Loucy (cell line): Measurements from ENCODE around the gene FGGY.
"Not testable (repeated sequence)": the region's sequence is repeated elsewhere in the genome, so short reads cannot be mapped to it uniquely, and the experiment has no call there.

Experiments
- H2AFZ ChIP-seq: fragments of 200-600 bp; sonication (generic); 2 replicates; pipeline ENCODE4 v1.6.0; 2016; ENCODE audit warnings: antibody characterized with exemption, mild to moderate bottlenecking, low read length, moderate library complexity
- H3F3A ChIP-seq: fragments of 200-600 bp; 2 replicates; pipeline ENCODE4 v1.6.0; 2016; ENCODE audit warnings: antibody characterized with exemption, low read depth, mild to moderate bottlenecking
- H3K27me3 ChIP-seq: fragments of 200-600 bp; sonication (generic); 2 replicates; pipeline ENCODE4 v1.6.1; 2014; ENCODE audit warnings: low read length, mild to moderate bottlenecking; ENCODE audit not compliant: insufficient read depth, poor library complexity, severe bottlenecking
- H3K36me3 ChIP-seq: fragments of 200-600 bp; sonication (generic); 2 replicates; pipeline ENCODE4 v1.6.1; 2016; ENCODE audit warnings: low read length; ENCODE audit not compliant: insufficient read depth
- H3K4me1 ChIP-seq: fragments of 200-600 bp; sonication (generic); 2 replicates; pipeline ENCODE4 v1.5.1; 2014; ENCODE audit warnings: low read length, mild to moderate bottlenecking; ENCODE audit not compliant: insufficient read depth, poor library complexity, severe bottlenecking
- H3K4me2 ChIP-seq: fragments of 200-600 bp; sonication (generic); 2 replicates; pipeline ENCODE4 v1.6.0; 2014; ENCODE audit warnings: antibody characterized with exemption, low read length, low read depth, mild to moderate bottlenecking; ENCODE audit not compliant: poor library complexity, severe bottlenecking
- H3K4me3 ChIP-seq: fragments of 200-600 bp; sonication (generic); 2 replicates; pipeline ENCODE4 v1.5.1; 2014; ENCODE audit warnings: low read length, mild to moderate bottlenecking, mixed read lengths; ENCODE audit not compliant: poor library complexity, severe bottlenecking
- H3K79me2 ChIP-seq: fragments of 200-600 bp; sonication (generic); 2 replicates; pipeline ENCODE4 v1.6.1; 2014; ENCODE audit warnings: low read length; ENCODE audit not compliant: insufficient read depth
- H3K9ac ChIP-seq: fragments of 200-600 bp; sonication (generic); 2 replicates; pipeline ENCODE4 v1.6.0; 2014; ENCODE audit warnings: mild to moderate bottlenecking, low read depth, low read length, moderate library complexity; ENCODE audit not compliant: poor library complexity, severe bottlenecking
- H3K9me2 ChIP-seq: fragments of 200-600 bp; sonication (generic); replicated peaks from 2 replicates; pipeline ENCODE4 v1.6.1; 2016; ENCODE audit warnings: low read depth, low read length, mixed read lengths
- H3K9me3 ChIP-seq: fragments of 200-600 bp; sonication (generic); 2 replicates; pipeline ENCODE4 v1.6.1; 2014; ENCODE audit warnings: mild to moderate bottlenecking, antibody characterized with exemption, low read length, low read depth; ENCODE audit not compliant: insufficient read depth
- H4K20me1 ChIP-seq: fragments of 200-600 bp; sonication (generic); 2 replicates; pipeline ENCODE4 v1.6.0; 2014; ENCODE audit warnings: antibody characterized with exemption, low read length, mild to moderate bottlenecking; ENCODE audit not compliant: insufficient read depth, poor library complexity, severe bottlenecking
- EZH2phosphoT487 ChIP-seq: fragments of 200-600 bp; IDR thresholded peaks from 2 replicates; pipeline ENCODE4 v1.6.1; 2018; ENCODE audit warnings: antibody characterized with exemption, mild to moderate bottlenecking, moderate library complexity, borderline replicate concordance
- TF ChIP-seq, protein P1 (sequence below): fragments of 200-600 bp; sonication (generic); conservative IDR thresholded peaks from 2 replicates; pipeline ENCODE4 v1.5.1; 2014; ENCODE audit warnings: mild to moderate bottlenecking, antibody characterized with exemption, low read length

FGGY gene, protein sequence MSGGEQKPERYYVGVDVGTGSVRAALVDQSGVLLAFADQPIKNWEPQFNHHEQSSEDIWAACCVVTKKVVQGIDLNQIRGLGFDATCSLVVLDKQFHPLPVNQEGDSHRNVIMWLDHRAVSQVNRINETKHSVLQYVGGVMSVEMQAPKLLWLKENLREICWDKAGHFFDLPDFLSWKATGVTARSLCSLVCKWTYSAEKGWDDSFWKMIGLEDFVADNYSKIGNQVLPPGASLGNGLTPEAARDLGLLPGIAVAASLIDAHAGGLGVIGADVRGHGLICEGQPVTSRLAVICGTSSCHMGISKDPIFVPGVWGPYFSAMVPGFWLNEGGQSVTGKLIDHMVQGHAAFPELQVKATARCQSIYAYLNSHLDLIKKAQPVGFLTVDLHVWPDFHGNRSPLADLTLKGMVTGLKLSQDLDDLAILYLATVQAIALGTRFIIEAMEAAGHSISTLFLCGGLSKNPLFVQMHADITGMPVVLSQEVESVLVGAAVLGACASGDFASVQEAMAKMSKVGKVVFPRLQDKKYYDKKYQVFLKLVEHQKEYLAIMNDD

DNA sequence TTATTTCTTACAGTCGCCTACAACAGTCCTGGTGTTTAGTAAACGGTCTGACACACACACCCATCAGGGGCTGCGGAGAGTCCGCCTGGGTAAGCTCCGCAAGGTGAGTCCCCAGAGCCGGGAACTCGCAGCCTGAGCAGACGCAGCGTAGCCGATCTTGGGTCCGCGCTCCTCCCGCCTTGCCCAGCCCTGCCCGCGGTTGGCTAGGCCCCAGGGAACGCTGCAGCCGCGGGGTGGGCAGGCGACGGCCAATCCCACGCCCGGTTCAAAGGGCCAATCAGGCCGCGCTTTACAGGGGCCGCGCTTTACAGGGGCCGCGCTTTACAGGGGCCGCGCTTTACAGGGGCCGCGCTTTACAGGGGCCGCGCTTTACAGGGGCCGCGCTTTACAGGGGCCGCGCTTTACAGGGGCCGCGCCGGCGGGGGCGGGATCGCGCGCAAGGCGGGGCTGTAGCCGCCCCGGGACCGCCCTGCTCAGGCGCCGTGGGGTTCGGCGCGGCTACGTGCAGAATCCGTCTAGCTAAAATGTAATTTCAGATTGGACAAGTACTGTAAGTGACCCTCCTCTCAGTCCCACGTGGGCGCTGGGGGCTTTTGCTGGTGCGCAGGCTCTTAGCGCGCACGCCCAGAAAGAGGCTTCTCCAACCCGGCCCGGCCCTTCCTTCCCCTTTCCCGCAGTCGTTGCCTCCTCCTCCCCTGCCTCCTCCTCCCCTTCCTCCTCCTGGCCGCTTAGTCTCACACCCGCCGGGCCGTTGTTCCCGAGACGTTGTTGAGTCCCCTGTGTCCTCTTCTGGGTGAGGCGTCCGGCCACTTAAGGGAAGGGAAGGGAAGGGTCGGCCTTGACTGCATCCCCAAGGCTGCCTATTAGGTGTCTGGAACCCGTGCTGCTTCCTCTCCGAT, at the start of gene FGGY:
Gene FGGY (plus strand): TSS at position 737 of the 899 bp plus-strand sequence. CDS start 24,456 bp downstream, outside the sequence.
- Histone ChIP-seq H3K9me3 (no peaks in the 10 kb centered on the region), H3K36me3 (no peaks in the 10 kb centered on the region), H3K79me2 (peaks cover 18% of the 10 kb centered on the region), H3K27me3 (no peaks in the 10 kb centered on the region), H3K9ac (peak within 1 kb of the TSS; percentile 90), H3K4me3 (peak within 1 kb of the TSS; percentile 81), H3F3A (peaks cover 5% of the 10 kb centered on the region; the same call in 1 of the 2 replicates), H3K4me1 (peaks cover 31% of the 10 kb centered on the region), H3K4me2 (peak within 1 kb of the TSS; percentile 70), H3K9me2 (no peaks in the 10 kb centered on the region), H2AFZ (peak within 1 kb of the TSS; percentile 75), H4K20me1 (no peaks in the 10 kb centered on the region)
- TF ChIP-seq EZH2phosphoT487 = no peak
- TF ChIP-seq, protein P1, sequence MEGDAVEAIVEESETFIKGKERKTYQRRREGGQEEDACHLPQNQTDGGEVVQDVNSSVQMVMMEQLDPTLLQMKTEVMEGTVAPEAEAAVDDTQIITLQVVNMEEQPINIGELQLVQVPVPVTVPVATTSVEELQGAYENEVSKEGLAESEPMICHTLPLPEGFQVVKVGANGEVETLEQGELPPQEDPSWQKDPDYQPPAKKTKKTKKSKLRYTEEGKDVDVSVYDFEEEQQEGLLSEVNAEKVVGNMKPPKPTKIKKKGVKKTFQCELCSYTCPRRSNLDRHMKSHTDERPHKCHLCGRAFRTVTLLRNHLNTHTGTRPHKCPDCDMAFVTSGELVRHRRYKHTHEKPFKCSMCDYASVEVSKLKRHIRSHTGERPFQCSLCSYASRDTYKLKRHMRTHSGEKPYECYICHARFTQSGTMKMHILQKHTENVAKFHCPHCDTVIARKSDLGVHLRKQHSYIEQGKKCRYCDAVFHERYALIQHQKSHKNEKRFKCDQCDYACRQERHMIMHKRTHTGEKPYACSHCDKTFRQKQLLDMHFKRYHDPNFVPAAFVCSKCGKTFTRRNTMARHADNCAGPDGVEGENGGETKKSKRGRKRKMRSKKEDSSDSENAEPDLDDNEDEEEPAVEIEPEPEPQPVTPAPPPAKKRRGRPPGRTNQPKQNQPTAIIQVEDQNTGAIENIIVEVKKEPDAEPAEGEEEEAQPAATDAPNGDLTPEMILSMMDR = no peak

DNA sequence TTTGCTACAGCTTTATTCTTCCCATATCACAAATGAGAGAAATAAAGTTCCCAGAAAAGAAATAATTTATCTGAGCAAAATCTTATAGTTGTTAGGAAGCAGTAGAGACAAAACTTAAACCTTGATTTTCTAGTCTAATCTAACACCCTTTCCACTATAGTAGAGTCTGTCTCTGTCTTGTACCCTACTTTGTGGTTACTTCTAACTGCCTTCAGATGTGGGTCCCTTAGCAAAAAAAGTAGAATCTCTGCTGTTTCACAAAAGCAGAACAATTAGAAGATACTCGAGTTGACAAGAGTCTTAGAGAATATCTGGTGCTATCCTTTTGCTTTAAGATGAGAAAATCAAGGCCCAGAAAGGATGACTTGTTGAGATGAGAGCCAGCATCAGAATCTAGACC, 48.1 kb upstream of the FGGY start:
- H3K27me3 ChIP-seq = no peaks in the 10 kb centered on the region
- H3K4me1 ChIP-seq = no peaks in the 10 kb centered on the region
- no peaks in the 10 kb centered on the region for H3K79me2 ChIP-seq
- no peak overlapping the region for H3K4me2 ChIP-seq
- no peaks in the 10 kb centered on the region for H3K9me2 ChIP-seq
- no peak overlapping the region for H3K4me3 ChIP-seq
- H3K9me3 ChIP-seq = no peaks in the 10 kb centered on the region; the same call in 1 of the 2 replicates
- TF ChIP-seq, protein P1 = no peak
- TF ChIP-seq EZH2phosphoT487 = no peak
- no peaks in the 10 kb centered on the region for H4K20me1 ChIP-seq
- no peaks in the 10 kb centered on the region for H3K36me3 ChIP-seq
- no peaks in the 10 kb centered on the region for H3F3A ChIP-seq
- no peak overlapping the region for H3K9ac ChIP-seq
- H2AFZ ChIP-seq = no peak overlapping the region

DNA sequence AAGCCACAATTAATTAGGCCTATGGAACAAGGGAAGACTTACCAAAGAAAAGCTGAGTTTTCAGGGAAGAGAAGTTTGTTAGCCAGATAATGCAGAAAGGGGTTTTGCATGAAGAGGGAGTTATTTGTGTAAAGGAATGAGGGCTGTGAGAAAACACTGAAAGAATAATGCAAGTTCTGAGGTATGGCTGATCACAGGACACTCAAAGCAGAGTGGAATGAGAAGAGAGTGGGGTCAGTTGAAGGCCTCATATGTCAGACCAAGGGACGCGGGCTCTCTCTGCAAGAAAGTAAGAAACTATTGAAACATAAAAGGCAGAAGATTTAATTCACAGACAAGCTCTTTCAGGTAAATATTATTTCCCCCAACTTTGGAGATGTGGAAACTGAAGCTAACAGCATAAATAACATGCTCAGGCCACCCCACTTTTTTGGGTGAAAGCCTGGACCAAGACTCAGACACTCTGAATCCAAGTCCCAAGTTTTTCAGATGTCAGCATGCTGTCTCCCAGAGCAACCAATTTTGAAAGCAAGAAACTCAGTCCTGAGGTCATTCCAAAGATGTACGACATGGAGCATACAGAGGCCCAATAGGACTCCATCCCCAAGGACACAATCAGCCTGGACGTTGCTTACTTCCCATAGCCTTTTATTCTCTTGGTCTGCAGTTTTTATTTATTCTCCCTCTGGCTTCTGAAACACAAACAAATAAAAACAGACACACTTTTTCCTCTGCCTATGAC, 47.3 kb upstream of the FGGY start:
- no peaks in the 10 kb centered on the region for H3K36me3 ChIP-seq
- TF ChIP-seq EZH2phosphoT487 = no peak
- TF ChIP-seq, protein P1 = no peak
- H3K9me3 ChIP-seq = no peaks in the 10 kb centered on the region; the same call in 1 of the 2 replicates
- no peak overlapping the region for H3K4me2 ChIP-seq
- H4K20me1 ChIP-seq = no peaks in the 10 kb centered on the region
- H3K4me1 ChIP-seq = no peaks in the 10 kb centered on the region
- no peak overlapping the region for H2AFZ ChIP-seq
- no peak overlapping the region for H3K4me3 ChIP-seq
- H3K27me3 ChIP-seq = no peaks in the 10 kb centered on the region
- H3K79me2 ChIP-seq = no peaks in the 10 kb centered on the region
- no peaks in the 10 kb centered on the region for H3K9me2 ChIP-seq
- no peak overlapping the region for H3K9ac ChIP-seq
- H3F3A ChIP-seq = no peaks in the 10 kb centered on the region

DNA sequence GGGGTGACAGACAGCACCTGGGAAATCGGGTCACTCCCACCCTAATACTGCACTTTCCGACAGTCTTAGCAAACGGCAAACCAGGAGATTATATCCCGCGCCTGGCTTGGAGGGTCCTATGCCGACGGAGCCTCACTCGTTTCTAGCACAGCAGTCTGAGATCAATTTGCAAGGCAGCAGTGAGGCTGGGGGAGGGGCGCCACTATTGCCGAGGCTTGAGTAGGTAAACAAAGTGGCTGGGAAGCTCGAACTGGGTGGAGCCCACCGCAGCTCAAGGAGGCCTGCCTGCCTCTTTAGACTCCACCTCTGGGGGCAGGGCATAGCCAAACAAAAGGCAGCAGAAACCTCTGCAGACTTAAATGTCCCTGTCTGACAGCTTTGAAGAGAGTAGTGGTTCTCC, 45.8 kb upstream of the FGGY start:
- H3K27me3 ChIP-seq, H3F3A ChIP-seq, H3K79me2 ChIP-seq, H4K20me1 ChIP-seq, H3K9ac ChIP-seq, H2AFZ ChIP-seq, H3K9me3 ChIP-seq, H3K36me3 ChIP-seq, H3K4me3 ChIP-seq, H3K4me1 ChIP-seq, H3K9me2 ChIP-seq, H3K4me2 ChIP-seq: not testable (repeated sequence)
